Glomerular endothelial cell (primary cell): ENCODE measurements around the gene PGLYRP4. TPM values are rescaled to one million over a fixed set of nuclear protein-coding genes. Genes with fewer than 3 reads are reported as not detected.

Experiments used
- DNase-seq: peaks from one replicate; pipeline ENCODE4 v3.0.0-alpha.2; 2011; ENCODE audit warnings: low read depth, low spot score; ENCODE audit errors: extremely low read depth
- total RNA-seq: library from RNA; depleted of rRNA; stranded (reverse); fragments of >200 nt; gene quantifications from 2 replicates; pipeline ENCODE4 v1.2.3, GENCODE V29; 2015

Gene PGLYRP4, protein sequence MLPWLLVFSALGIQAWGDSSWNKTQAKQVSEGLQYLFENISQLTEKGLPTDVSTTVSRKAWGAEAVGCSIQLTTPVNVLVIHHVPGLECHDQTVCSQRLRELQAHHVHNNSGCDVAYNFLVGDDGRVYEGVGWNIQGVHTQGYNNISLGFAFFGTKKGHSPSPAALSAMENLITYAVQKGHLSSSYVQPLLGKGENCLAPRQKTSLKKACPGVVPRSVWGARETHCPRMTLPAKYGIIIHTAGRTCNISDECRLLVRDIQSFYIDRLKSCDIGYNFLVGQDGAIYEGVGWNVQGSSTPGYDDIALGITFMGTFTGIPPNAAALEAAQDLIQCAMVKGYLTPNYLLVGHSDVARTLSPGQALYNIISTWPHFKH
- total RNA-seq = not detected in 2 replicates

DNA sequence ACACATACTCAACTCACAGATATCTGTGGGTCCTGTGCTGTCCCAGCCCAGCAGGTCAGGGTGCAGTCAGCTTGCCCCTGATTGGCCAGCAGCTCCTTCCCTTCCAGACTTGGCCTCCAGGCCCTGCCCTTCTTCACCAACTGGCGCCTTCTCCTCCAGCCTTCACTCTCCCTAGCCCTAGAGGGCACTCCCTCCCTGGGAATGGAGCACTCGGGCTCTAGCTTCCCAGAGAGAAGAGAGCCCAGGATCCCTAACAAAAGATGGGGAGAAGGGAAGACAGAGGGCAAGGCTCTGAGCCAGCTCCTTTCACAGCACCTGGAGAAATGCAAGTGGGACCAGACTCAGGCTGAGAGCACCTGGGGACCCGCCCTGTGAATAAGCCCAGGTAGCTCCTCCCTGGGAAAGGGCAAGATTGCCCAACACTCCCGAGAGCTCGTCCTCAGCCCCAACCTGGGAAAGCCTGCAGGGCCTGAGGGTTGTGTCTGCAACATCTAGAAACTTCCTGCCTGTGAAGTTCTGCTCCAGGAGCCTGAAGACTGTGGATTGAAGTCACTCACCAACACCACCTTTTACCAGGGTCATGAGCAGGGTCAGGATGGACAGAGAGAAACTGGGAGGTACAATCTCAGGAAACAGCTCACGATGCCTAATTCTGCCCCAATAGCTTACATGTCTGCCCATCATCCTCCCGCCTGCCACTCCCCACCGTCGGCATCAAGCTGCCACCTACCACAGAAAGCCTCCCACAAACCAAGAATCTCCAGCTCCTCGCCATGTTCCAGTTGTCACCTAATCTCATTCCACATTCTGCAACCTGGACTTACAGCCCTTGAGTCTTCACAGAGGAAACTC lies at the start of gene PGLYRP4:
Gene PGLYRP4, minus strand, starts transcription at position 331 of the 852 bp plus-strand sequence. CDS start 909 bp downstream, outside the sequence.
- DNase-seq = no peak

DNA sequence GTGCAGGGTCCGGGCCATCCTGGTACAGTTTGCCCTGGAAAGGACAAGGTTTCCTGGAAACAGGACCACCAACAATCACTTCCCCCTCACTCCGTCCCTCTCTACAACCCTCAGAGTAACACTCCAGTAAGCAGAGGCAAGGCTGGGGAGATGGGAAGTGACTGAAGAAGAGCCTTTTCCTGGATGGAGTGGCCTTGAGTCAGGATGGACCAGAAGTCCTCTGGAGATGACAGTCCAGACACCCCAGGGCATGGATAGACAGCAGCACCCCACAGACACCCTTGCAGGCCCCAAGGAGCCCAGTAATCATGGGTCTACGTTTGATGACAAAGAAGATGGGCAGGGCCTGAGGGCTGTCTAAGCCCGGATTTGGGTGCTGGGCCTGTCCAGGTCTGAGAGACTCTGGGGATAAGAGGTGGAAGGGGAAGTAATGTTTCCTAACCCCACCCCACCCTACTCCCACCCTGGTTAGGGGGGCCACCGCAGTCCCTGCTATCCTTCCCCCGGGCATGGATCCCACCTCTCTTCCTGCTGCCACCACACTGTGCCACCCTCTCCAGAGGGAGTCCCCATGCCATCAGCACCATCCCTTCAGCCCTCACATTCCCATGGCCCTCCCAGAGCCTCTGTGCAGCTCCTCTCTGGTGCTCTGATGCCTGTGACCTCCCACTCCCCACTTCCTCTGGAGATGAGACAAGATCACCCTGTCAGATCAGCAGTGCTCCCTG lies 49.4 kb upstream of the PGLYRP4 start:
- no peak for DNase-seq

DNA sequence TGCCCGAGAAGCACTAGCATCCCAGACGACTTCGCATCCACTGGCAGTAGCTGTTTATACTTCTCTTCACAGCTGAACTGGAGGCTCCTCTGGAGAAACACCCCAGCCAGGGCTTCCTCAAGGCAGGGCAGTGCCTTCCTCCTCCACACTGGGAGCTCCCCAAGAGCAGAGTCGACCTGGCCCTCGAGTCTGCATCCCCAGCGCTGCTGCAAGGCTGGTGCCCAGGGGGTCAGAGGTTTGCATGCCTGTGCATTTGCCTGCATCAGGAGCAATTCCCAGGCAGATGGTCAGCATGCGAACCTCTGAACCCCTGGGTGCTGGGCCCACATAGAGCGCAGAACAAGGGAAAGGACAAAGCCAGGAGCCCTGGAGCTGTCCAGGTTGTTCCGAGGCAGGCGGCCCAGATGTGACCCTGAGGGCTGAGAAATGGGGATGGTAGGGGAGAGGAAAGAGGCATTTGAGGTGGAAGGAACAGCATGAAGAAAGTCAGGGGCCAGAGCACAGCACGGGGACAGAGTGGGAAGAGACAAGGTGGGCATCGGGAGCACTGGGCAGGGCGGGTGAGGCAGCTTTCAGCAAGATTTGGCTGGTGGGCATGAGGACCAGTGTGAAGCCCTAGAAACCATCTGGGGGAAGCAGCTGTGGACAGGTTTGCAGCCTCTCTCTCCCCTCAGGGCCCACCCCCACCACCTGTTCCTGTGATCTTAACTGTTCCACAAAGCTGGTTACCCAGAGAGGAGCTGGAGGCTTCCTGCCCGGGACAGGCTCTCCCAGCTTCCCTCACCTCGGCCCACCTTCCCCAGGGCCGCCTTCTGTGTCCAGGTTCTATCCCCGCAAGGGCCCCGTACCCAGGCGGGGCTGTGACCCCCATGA lies 48.6 kb upstream of the PGLYRP4 start:
- DNase-seq = no peak

DNA sequence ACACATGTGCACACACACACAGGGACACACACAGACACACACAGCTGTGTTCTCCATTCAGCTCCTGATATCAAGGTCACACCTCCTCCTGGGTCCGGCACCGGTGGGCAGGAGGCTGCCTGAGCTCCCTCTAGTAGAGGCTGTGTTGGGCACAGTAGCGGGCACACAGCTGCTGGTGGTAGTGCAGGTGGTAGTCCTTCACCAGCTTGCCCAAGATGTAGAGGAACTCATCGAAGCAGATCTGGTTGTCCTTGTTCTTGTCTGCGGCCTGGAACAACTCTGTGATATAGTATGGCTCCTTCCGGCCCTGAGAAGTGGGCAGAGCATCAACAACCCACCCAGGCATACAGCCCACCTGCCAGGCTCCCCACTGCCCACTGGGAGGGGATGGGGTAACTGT lies 47.8 kb upstream of the PGLYRP4 start:
- no peak for DNase-seq

DNA sequence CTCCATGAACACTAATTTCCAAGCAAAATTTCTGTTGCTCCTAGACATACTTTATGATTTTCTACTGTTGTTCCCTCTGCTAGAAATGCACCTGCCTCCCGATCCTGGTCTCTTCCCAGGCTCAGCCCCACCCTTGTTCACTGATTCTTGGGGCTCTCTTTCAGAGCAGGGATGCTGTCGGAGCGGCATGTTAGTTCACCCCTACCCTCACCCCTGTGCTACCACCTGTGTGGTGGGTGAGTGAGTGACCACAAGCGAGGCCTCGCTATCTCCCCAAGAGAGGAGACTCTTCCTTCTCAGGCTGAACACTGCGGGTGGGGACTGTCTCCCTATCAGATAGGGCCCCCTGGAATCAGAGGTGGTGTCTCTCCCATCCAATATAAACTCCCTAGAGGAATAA lies 47.1 kb upstream of the PGLYRP4 start:
- no peak for DNase-seq

DNA sequence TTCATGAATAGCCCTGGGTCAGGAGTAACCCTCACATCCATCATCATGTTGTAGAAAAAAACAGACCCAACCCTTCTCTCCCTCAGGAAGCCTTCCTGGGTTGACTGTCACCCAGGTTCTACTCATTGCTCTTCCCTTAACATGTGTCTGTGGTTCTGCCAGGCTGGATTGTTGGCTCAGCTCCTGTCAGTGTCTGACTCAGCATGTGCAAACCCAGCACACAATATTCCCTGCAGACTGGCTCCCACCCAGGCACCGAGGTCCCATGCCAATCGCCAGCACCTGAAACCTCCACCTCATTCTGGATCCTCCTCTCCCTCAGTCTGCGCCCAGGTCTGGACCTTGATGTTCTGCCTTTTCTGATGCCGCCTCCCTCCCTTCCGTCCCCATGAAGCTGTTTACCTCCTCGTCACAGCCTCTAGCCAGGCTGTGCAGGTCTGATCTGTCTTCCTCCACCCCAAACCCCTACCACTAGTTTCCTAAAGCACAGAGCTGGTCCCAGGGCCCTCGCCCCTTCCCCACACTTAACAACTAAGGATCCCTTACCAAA lies 46.6 kb upstream of the PGLYRP4 start:
- DNase-seq = no peak

DNA sequence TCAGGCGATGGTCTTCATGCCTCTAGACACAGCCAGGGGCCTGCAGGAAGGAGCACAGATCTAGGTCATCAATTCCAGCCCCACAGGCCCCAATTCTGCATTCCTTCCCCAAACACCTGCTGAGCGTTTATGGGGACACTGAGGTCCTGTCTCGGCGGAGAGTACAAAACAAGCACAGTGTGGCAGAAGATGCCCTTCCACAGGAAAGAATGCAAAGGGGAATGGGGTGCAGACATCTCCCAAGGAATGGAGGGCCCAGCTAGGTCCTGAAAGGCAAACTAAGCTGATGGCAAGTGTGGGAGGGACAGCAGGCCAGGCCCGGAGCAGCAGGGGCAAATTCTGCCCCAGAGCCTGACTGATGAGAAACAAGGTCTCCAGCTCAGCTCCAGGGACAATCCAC lies 45.8 kb upstream of the PGLYRP4 start:
- no peak for DNase-seq

DNA sequence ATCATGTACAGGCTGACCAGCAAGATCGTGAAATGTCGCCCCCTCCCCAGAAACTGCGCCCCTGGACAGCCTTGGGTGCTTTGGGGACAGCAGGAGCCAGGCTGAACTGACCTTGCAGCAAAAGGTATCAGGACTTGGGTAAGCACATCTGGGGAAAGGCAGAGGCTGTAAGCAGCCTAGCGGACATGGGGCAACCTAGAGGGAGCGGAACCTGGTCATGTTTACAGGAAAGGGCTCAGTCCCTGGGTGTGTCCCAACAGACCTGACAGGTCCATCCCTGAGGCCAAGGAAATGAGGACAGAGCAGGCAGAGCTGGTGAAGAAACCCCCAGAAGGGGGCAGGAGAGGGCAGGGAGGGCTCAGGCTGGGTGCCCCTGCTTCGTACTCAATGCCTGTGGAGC lies 45.3 kb upstream of the PGLYRP4 start:
- DNase-seq = no peak

DNA sequence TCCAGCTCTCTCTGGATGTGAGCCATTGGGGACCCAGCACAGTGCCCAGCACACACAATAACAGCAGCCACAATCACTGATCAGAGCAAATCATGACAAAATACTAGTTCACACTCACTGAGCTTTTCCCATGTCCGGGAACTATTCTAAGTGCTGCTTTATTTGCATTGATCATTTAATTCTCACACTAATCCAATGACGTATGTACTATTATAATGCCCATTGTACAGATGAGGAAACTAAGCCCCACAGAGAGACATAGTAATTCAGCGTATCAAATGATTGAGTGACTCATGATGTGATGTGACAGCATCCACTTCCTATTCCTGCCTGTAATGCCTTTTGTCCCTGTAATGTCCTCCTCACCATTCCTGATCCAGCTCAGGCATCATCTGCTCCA lies 44.2 kb upstream of the PGLYRP4 start:
- no peak for DNase-seq

DNA sequence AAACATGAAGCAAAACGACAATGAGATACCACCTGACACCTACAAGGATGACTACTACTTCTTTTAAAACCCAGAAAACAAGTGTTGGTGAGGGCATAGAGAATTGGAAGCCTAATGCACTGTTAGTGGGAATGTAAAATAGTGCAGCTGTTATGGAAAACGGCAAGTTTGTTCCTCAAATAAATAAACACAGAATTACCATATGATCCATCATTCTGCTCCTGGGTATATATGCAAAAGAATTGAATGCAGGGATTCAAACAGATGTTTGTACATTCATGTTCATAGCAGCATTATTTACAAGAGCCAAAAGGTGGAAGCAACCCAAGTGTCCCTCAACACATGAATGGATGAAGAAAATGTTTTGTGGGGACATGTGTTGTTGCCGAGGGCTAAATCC lies 43.6 kb upstream of the PGLYRP4 start:
- no peak for DNase-seq

DNA sequence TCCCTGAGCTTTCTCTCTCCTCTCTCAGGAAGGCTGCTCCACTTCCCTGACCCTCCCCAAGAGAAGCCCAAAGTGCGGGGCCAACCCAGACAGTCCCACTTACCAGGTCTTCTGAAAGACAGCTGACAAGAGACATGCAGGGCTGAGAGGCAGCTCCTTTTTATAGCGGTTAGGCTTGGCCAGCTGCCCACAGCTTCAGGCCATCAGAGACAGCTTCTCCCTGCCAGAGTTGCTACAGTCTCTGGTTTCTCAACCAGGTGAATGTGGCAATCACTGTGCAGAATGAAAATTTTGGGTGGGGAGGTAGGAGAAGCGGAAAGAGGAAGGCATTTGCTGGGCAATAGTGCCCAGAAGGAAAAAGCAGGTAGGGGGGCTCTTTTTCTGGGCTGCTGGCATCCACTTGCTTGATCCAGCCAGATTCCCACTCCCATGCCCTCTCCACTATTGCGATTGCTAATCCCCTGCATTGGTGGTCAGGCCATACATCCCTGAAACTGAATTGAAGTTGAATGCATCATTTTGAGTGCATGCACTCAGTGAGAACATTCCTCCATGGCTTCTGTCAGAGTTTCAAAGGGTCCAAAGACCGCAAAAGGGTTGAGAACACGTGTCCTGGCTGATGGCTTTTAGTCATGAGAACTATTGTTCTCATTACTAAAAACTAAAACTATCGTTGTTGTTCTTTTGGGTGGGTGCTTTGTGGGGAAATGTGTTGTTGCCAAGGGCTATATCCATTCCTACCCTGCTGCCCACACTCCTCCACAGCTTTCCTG lies 42.5 kb upstream of the PGLYRP4 start, which contains the start of gene S100A8:
Gene S100A8, minus strand, starts transcription at position 136 of the 773 bp plus-strand sequence. CDS start 538 bp downstream, outside the sequence.
- no peak for DNase-seq

DNA sequence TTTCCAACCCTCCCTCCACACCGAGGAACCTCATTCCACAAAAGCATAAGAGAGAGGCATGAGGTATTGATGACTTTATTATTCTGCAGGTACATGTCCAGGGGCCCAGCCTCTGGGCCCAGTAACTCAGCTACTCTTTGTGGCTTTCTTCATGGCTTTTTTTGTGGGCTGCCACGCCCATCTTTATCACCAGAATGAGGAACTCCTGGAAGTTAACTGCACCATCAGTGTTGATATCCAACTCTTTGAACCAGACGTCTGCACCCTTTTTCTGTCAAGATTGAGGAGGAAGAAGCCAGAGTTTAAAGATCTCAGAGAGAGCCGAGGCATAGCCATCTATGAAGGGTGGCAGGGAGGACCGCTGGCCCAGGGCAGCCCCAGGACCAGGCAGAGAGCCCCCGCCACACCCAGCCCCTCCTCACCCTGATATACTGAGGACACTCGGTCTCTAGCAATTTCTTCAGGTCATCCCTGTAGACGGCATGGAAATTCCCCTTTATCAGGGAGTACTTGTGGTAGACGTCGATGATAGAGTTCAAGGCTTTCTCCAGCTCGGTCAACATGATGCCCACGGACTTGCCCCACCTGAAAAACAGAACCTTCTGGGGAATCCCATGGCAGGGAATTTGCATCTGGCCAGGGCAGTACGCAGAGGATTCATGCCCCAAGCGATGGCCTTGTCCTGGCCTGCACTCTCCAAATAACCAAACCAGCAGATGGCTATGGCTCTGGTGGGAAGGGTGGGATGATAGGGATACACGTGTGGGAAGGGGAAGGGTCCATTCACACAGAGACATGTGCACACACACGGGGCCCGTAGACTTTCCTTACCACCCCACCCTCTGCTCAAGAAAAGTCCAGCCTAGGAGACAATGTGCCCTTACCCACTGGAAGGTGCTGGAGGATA lies 41.6 kb upstream of the PGLYRP4 start:
- no peak for DNase-seq

DNA sequence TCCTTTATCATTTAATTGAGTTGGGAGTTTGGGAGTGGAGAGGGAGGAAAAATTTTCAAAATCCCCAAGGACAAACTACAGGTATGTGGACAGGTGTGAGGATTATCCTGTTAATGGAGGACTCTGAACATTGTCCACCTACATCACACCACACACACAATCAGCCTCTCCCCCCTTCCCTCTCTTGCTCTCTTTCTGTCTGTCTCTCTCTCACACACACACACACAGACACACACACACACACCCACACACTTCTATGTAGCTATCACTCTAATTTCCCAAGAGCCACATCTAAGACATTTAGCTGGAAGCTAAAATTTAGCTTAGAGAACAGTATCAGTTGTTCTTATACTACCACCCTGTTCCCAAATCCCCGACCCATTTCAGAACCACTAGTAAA lies 40.8 kb upstream of the PGLYRP4 start:
- DNase-seq = no peak

DNA sequence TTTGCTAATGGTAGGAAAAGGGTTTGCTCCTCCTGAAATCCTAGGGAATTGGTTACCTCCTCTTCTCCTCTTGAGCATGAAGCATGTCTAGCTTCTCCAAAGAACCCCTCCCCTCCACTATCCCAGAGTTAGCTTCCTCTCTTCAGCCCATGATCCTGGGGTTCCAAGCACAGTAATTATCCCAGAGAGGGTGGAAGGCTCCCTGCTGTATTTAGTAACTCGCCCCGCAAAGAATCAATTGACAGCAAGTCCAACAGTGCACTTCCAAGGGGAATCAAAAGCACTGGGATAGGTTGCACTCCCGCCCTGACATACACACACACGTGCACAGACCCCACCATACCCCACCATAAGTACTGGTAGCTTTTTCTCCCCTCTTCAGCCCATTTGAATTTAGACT lies 39.1 kb upstream of the PGLYRP4 start:
- no peak for DNase-seq

DNA sequence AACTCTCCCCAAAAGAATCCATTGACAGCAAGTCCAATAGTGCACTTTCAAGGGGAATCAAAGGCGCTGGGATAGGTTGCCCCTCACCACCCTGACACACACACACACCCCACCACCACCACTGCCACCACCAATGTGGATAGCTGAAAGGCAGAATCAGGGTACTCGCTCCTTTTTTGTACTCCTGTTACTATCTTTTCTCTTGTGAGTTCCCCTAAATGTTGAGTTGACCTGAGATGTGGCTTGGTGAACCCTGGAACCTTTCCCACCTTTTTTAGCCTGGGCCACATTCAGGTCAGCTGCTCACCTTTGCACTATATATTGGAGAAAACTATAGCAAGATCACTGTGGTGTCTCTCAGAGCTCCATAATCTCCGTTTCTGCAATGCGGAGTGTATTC lies 38.4 kb upstream of the PGLYRP4 start:
- DNase-seq = no peak

DNA sequence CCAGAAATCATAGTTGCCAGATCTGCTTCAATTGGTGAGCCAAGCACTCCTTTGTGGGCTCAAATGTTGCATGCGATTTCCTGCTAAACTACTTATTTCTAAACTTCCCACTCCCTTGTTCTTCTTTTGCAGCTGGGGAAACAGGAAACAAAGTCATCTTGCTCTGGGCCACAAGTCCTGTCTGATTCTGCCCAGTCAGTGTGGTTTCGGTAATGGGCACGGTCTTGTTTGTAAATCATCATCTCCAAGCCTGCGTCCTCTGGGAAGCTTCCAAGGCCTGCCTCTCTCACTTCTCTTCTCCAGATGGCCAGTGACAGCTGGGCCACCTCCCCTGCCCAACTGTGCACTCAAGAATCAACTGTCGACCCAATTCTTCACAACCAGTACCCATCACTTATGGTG lies 37.9 kb upstream of the PGLYRP4 start:
- DNase-seq = no peak

DNA sequence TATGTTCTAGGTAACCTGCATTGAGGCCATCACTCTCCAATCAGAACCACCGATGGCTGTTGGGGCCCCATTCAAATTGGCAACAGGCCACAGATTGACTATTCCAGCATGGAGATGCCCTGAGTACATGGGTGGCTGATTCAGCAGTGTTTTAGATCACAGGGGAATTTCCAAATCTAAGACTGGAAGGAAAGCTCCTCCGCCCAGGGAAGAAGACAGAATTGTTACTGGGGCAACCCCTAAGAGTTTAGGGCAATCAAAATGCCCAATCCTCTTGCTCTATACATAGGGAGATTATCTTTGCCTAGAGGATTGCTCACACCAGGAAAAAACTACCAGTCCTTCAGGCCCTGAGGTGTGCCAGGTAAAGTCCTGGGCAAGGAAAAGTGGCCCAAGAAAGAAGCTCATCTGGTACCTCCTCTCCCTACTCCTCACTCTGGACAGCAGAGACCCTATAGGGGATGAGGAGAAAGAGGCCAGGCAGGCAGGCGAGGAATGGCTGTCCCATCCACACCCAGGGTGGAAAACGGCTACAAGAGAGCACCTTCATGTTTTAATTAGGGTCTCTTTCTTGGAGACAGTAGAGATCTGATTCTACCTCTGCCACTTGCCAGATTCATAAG lies 36.4 kb upstream of the PGLYRP4 start:
- no peak for DNase-seq

DNA sequence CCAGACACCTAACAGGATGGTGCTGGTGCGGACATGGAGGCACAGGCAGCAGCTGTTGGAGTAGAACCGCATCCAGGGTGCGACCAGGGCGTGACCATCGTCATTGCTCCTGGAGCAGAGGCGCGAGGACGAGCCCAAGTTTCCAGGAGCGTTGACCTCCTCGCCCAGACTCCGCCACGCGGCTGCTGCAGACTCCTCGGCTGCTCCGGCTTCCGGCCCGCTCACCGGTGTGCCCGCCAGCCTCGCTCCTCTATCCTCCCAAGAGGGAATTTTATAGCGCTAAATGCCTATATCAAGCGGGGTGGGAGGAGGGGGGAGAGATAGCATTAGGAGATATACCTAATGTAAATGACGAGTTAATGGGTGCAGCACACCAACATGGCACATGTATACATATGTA lies 32.1 kb upstream of the PGLYRP4 start:
- DNase-seq = no peak
